SU-DHL-6 (cell line): ENCODE measurements around the gene MAST4.

Experiments
- H2AFZ ChIP-seq: fragments of 200-600 bp; sonication (generic); 2 replicates; pipeline ENCODE4 v1.6.1; 2014; ENCODE audit warnings: low read depth, mild to moderate bottlenecking, moderate library complexity, mixed read lengths, antibody characterized with exemption, low read length; ENCODE audit not compliant: severe bottlenecking
- H3F3A ChIP-seq: fragments of 200-600 bp; shearing (Covaris generic); 2 replicates; pipeline ENCODE4 v1.6.0; 2016; ENCODE audit warnings: antibody characterized with exemption, mild to moderate bottlenecking; ENCODE audit not compliant: insufficient read depth
- H3K27ac ChIP-seq: fragments of 200-600 bp; sonication (generic); 2 replicates; pipeline ENCODE4 v1.5.1; 2016; ENCODE audit warnings: low read depth, mild to moderate bottlenecking, low read length, moderate library complexity, mixed read lengths
- H3K27me3 ChIP-seq: fragments of 200-600 bp; sonication (generic), shearing (Covaris generic); 2 replicates; pipeline ENCODE4 v1.6.0; 2014; ENCODE audit warnings: mild to moderate bottlenecking, low read length
- H3K36me3 ChIP-seq: fragments of 200-600 bp; sonication (generic); 2 replicates; pipeline ENCODE4 v1.6.1; 2014; ENCODE audit warnings: mild to moderate bottlenecking, low read length, mixed read lengths
- H3K4me2 ChIP-seq: fragments of 300-600, 200-600 bp; shearing (Covaris generic), sonication (generic); 2 replicates; pipeline ENCODE4 v1.6.0; 2014; ENCODE audit warnings: low read length, low read depth, mild to moderate bottlenecking; ENCODE audit not compliant: poor library complexity, severe bottlenecking
- H3K4me3 ChIP-seq: fragments of 200-600 bp; sonication (generic); 2 replicates; pipeline ENCODE4 v1.5.1; 2014; ENCODE audit warnings: antibody characterized with exemption, low read length, mild to moderate bottlenecking, mixed read lengths; ENCODE audit not compliant: insufficient read depth, poor library complexity, severe bottlenecking
- H3K79me2 ChIP-seq: fragments of 200-600 bp; sonication (generic); 2 replicates; pipeline ENCODE4 v1.6.1; 2014; ENCODE audit warnings: mild to moderate bottlenecking, low read length, moderate library complexity; ENCODE audit not compliant: insufficient read depth
- H3K9ac ChIP-seq: fragments of 200-600 bp; sonication (generic); 2 replicates; pipeline ENCODE4 v1.7.0; 2014; ENCODE audit warnings: mild to moderate bottlenecking, low read length
- H3K9me2 ChIP-seq: fragments of 200-600 bp; sonication (generic); replicated peaks from 2 replicates; pipeline ENCODE4 v1.6.1; 2014; ENCODE audit warnings: low read length; ENCODE audit not compliant: insufficient read depth
- H3K9me3 ChIP-seq: fragments of 200-600 bp; sonication (generic); 2 replicates; pipeline ENCODE4 v1.6.1; 2014; ENCODE audit warnings: low read length, mixed read lengths; ENCODE audit not compliant: insufficient read depth
- H4K20me1 ChIP-seq: fragments of 200-600 bp; sonication (generic); 2 replicates; pipeline ENCODE4 v1.6.1; 2014; ENCODE audit warnings: low read depth, mild to moderate bottlenecking, antibody characterized with exemption, low read length, moderate library complexity, mixed read lengths
- EZH2phosphoT487 ChIP-seq: fragments of 200-600 bp; sonication (generic), shearing (Covaris generic); conservative IDR thresholded peaks from 2 replicates; pipeline ENCODE4 v1.6.1; 2018; ENCODE audit warnings: mild to moderate bottlenecking, antibody characterized with exemption, low read length, moderate library complexity, mixed read lengths
- TF ChIP-seq, protein P1 (sequence below): fragments of 200-600 bp; sonication (generic); IDR thresholded peaks from one replicate; pipeline ENCODE4 v1.5.1; 2017; ENCODE audit warnings: antibody characterized with exemption, mild to moderate bottlenecking, low read length, moderate library complexity; ENCODE audit not compliant: insufficient read depth, poor library complexity, severe bottlenecking

Gene MAST4

DNA sequence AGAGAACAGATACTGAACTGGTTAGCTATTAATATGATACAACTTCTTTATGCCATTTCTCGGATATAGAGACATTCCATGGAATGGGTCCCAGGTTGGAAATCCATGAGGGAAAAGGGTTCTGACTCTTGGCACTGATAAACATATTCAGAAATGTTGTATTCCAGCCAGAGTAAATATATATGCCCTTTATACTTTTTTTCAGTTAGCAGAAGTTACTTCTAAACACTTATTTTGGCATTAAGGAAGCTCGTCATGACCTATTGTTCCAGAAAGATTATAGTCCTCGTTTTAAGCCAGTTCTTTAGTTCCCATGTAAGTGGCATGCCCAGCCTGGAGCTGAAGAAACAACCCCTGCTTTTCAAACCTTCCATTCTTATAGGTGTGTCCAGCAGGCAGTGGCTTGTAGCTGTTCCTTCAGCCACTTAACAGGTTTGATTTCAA, 418.8 kb downstream of the MAST4 start:
- Histone ChIP-seq H3F3A (no peaks in the 10 kb centered on the region), H3K27me3 (no peaks in the 10 kb centered on the region), H3K27ac (no peak overlapping the region), H3K9me3 (no peaks in the 10 kb centered on the region), H3K9ac (no peak overlapping the region), H3K4me3 (no peak overlapping the region), H2AFZ (no peak overlapping the region), H3K36me3 (no peaks in the 10 kb centered on the region), H3K79me2 (no peaks in the 10 kb centered on the region), H4K20me1 (no peaks in the 10 kb centered on the region), H3K9me2 (no peaks in the 10 kb centered on the region), H3K4me2 (no peak overlapping the region)
- TF ChIP-seq EZH2phosphoT487 = no peak
- TF ChIP-seq, protein P1, sequence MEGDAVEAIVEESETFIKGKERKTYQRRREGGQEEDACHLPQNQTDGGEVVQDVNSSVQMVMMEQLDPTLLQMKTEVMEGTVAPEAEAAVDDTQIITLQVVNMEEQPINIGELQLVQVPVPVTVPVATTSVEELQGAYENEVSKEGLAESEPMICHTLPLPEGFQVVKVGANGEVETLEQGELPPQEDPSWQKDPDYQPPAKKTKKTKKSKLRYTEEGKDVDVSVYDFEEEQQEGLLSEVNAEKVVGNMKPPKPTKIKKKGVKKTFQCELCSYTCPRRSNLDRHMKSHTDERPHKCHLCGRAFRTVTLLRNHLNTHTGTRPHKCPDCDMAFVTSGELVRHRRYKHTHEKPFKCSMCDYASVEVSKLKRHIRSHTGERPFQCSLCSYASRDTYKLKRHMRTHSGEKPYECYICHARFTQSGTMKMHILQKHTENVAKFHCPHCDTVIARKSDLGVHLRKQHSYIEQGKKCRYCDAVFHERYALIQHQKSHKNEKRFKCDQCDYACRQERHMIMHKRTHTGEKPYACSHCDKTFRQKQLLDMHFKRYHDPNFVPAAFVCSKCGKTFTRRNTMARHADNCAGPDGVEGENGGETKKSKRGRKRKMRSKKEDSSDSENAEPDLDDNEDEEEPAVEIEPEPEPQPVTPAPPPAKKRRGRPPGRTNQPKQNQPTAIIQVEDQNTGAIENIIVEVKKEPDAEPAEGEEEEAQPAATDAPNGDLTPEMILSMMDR = no peak

DNA sequence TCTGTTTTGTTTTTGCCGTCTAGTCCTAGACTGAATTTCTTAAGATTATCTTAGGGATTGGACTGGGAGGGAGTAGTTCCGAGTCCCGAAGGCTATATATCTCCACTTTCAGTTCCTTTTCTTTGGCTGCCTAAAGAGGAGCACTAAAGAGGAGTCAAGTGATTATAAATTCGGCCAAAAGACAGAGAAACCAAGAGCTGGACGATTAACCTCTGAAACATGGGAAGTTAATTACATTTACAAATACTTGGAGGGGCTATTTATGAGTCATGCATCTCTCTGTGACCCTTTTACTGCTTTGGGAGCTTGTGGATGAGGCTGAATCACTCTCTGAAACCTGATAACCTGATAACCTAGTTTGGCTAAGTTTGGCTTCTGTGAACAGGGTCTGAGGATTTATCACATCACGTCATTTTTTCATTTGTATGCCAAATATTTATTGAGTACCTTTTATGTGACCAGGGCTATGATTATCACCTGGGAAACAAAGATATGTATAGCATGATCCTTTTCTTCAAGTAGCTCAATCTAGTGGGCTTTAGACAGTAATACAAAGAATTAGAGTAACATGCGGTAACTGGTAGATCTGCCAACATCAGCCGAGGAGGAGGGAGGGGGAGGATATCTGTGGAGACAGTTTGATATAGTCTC, 419.5 kb downstream of the MAST4 start:
- Histone ChIP-seq H3K27me3 (no peaks in the 10 kb centered on the region), H3K9me2 (no peaks in the 10 kb centered on the region), H3K27ac (no peak overlapping the region), H3K4me2 (no peak overlapping the region), H3K9me3 (no peaks in the 10 kb centered on the region), H3K36me3 (no peaks in the 10 kb centered on the region), H4K20me1 (no peaks in the 10 kb centered on the region), H3K4me3 (no peak overlapping the region), H2AFZ (no peak overlapping the region), H3K79me2 (no peaks in the 10 kb centered on the region), H3F3A (no peaks in the 10 kb centered on the region), H3K9ac (no peak overlapping the region)
- TF ChIP-seq EZH2phosphoT487 = no peak
- TF ChIP-seq, protein P1 = no peak

DNA sequence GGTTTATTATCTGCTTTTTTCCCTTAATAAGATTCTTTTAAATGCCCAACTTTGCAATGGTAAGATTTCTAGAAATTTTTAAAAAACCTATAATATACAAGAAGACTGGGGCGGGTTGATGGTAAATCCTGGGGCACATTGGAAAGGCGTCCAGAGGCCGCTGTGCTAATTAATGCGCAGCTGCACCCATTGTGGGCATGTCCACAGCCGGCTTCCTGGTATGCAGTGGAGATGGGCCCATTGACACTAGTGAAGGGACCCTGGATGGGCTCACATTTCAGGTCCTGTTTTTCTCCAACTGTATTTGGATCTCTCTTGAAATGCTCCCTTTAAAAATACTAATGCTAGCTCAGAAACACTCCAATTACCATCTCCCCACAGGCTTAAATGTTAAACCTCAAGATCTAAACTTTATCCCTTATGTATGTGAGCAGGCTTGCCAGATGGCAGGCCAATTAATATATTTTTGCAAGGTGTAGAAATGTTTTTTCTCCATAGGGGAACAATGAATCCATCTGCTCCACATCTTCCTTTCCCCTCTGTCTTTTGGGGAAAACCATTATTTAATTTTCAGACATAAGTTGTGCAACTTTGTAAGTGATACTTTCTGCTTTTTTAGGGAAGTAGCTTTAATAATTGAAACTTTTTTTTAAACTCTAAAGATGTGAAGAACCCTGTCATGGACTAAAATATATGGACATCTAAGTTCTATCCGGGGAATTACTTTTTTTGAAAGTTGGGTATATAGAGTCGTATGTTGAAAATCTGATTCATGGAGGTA, 423.1 kb downstream of the MAST4 start:
- Histone ChIP-seq H3F3A (no peaks in the 10 kb centered on the region), H3K36me3 (no peaks in the 10 kb centered on the region), H3K9me3 (no peaks in the 10 kb centered on the region), H3K9ac (no peak overlapping the region), H2AFZ (no peak overlapping the region), H3K4me3 (no peak overlapping the region), H3K4me2 (no peak overlapping the region), H3K27me3 (no peaks in the 10 kb centered on the region), H4K20me1 (no peaks in the 10 kb centered on the region), H3K79me2 (no peaks in the 10 kb centered on the region), H3K27ac (no peak overlapping the region), H3K9me2 (0 out of 2 replicates have a peak, but pooled peaks cover 3% of the 10 kb centered on the region)
- no peak for TF ChIP-seq EZH2phosphoT487
- TF ChIP-seq, protein P1 = no peak
